GM18502 (cell line): ENCODE data around the gene TNIK.
"Not testable (repeated sequence)": the region's sequence is repeated elsewhere in the genome, so short reads cannot be mapped to it uniquely, and the experiment has no call there.

Experiments used
- ATAC-seq: cut with Tn5 transposase; IDR thresholded peaks from one replicate; pipeline ENCODE4 v1.9.1; 2021; ENCODE audit warnings: mild to moderate bottlenecking; ENCODE audit not compliant: unreplicated experiment, poor library complexity

Gene TNIK

DNA sequence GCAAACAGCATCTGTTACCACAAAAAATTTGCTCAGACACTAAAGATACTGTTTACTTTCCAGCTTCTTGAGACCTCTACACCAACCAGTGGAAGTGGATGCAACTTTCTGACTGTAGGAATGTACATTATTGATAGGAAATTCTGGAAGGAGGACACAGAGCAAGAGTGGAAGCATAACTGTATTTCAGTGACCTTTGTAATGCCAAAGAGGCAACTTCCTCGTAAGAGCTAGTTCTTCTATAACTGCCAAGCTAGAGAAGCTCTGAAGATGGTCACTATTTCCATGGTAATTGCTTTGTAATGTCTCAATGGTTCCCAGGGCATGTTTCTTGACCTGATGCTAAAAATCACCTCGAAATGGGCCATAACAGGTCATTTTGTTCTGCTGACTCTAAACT is 337.3 kb downstream of the TNIK start:
- ATAC-seq: no peak

DNA sequence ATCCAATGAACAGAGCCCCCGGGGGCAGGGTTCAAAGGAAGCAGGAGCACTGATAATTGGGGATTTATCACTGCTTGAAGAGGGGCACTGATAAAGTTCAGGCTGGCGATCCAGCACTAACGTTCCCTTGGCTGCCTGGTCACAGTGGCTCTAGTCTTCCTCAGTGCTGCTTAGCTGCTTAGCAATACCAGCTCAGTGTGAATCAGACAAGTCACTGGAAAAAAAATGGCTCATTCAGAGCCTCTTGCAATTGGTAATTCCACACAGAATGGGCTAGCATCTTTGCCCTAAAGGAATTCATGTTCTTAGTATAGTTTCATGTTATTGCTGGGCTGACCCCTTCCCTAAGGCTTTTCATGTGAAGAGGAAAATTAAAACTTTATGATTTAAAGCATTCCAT is 338.0 kb downstream of the TNIK start:
- no peak for ATAC-seq

DNA sequence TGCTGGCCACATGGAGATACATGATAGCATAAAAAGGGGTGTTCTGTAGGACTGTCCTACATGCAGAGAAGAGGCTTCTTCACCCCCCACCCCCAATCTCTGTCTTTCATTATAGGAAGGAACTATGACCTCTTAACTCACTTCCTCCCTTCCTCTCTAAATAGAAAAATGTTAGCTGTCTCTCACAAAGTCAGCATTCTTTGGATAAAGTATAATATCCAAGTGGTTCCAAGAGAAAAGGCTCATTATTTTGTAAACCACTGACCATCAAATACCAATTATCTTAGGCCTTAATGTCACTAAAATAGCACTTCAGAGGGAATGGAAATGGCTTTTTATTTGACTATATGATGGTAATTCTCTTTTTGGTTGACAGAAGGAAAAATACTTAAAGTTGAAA is 338.4 kb downstream of the TNIK start:
- ATAC-seq: no peak

DNA sequence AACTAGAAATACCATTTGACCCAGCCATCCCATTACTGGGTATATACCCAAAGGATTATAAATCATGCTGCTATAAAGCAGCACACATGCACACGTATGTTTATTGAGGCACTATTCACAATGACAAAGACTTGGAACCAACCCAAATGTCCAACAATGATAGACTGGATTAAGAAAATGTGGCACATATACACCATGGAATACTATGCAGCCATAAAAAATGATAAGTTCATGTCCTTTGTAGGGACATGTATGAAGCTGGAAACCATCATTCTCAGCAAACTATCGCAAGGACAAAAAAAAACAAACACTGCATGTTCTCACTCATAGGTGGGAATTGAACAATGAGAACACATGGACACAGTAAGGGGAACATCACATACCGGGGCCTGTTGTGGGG is 340.8 kb downstream of the TNIK start:
- ATAC-seq: not testable (repeated sequence)

DNA sequence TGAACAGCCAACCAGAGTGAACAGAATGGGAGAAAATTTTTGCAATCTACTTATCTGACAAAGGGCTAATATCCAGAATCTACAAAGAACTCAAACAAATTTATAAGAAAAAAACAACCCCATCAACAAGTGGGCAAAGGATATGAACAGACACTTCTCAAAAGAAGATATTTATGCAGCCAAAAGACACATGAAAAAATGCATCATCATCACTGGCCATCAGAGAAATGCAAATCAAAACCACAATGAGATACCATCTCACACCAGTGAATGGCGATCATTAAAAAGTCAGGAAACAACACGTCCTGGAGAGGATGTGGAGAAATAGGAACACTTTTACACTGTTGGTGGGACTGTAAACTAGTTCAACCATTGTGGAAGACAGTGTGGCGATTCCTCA is 341.2 kb downstream of the TNIK start:
- ATAC-seq: not testable (repeated sequence)

DNA sequence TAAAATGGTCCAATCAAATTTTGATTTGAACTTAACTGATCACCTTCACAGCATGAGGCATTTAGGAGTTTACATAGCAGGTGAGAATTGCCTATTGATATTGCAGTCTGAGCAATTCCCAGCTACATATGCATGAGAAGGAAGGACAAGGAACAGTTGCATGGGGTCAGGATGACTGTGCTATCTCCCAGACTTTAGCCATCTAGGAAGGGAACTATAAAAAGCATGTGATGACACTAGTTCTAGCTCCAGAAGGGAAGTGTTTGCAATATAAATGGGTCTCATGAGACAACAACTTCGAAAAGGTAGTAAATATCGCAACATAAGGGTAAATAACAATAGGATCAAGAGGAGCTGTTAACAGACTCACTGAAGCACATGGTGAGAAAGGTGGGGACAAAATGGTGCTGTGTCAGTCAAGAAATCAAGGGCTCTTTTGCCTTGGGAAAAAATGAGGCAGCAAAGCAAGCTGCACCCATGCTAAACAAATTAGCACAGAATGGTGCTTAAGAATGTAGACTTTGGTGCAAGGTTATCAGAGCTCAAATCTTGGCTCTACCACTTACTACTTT is 343.3 kb downstream of the TNIK start:
- ATAC-seq: no peak

DNA sequence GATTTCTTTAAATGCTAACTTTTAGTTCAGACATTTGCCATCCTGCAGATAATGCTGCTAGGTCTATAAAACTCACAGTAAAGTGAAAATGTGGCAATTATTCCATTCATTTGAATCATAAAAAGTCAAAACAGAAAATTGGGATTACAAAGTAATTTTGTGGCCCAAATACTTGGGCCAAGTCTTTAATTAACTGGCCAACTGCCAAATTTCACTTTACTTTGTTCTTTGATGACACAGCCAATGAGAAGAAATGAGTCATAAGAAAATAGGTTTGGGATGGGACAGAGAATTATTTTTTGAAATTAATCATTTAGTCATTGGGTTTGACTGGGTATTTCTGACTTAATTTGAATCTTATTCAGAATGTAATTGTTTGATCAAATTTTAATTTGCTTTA is 343.8 kb downstream of the TNIK start:
- no peak for ATAC-seq

DNA sequence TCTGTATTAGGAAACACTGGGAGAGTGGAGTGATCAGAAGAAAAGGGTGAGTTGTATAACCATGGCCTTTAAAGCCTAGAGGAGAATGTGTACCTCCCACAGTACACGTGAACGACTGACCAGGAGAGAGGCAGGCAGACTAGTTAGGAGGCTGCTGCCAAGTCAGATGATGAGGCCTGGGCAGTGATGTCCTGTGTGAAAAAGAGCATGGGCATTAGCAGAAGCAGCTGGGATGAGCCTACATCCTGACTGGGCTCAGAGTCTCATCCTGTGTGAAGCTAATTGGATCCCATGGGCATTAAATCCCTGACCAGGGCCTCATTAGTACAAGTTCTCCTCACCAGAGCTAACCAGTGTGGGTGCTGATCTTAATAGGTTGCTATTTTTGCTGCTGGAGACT is 344.5 kb downstream of the TNIK start:
- ATAC-seq: no peak

DNA sequence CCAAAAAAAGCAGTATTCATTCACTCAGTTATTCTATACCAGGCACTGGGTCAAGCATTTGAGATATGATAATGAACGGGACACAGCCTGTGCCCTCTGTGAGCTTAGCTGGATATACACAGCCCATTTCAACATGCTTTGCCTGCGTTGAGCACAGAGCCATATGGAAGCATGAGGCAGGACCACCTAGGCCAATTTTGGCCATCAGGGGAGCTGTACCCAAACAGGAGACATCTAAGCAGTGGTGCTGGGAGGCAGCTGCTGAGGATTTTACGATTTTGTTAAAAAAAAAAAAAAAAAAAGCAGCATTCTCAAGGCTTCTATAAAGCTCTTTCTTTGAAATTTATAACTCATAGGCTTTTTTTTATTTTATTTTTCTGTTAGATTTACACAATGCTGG is 346.5 kb downstream of the TNIK start:
- ATAC-seq: no peak

DNA sequence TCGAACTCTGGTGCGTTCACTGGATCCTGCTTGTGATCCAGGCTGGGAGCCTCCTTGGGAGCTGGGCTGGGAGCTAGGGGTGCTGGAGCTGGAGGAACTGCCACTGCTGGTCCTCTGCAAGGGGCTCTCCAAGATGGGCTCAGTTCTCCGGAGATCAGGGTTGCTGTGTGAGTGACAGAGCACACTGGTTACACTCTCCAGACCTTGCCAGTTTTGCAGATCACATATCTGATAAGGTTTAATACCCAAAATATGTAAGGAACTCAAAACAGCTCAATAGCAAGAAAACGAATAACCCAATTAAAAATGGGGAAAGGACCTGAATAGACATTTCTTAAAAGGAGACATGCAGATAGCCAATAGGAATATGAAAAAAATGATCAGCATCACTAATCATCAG is 349.5 kb downstream of the TNIK start:
- ATAC-seq: no peak

DNA sequence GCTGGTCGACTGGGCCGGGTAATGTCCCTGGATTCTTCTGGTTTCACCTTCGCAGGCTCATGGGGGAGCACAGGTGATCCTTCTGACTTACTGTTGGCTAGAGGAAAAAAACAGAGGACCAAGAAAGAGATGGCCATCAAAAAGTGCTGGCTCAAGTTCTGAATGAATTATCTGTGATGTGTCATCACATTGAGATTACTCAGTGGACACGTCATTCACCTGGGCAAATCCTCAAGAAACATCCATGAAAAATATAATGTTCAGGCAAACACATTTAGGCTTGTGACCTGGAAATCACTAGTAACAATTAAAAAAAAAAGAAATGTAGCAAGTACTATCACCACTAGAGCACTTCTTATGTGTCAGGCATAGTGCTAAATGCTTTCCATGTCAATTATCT is 352.1 kb downstream of the TNIK start:
- no peak for ATAC-seq

DNA sequence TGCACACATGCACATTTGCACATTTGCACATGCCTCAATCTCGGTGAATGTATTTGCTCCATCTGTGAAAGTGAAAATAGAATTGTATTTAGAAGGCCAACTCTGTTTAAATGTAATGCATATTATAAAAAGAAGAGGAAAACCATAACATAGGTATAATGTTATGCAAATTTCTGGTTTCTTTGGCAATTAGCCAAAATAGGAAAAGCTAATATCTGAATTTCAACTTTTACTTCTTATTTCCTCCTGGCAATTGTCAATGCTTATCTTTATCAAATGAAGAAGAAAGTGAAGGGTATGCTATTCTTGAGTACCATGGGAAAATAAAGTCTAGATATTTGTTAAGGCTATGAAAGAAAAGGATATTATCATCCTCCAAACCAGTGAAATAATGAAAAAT is 357.0 kb downstream of the TNIK start:
- ATAC-seq: no peak

DNA sequence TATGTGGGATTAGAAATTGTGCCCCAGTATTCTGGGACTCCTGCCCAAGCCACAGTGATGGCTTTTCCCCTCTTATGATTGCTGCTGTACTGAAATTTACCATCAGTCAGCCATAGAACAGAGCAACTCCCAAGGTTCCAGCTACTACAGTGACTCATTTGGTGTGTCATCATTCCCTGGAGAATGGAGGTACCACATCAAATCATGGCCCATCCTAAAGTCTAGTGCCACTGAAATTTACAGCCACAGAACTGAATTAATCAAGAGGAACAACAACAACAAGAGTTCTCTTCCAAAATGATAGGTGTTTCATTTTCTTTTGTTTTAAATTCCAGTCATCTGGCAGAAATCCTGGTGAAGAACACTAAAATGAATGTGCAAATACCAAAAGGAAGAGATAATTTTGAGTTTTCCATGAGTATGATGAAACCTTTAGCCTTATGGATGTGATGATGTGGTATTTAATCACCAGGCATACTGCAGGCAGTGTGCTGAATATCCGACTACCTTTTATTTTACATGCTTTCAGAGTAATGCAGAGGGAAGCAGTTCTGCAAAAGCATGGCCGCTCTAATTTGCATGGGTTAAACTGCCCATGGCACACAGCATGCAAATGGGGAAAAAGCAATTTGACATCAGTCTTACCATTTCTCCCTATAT is 358.1 kb downstream of the TNIK start:
- no peak for ATAC-seq

DNA sequence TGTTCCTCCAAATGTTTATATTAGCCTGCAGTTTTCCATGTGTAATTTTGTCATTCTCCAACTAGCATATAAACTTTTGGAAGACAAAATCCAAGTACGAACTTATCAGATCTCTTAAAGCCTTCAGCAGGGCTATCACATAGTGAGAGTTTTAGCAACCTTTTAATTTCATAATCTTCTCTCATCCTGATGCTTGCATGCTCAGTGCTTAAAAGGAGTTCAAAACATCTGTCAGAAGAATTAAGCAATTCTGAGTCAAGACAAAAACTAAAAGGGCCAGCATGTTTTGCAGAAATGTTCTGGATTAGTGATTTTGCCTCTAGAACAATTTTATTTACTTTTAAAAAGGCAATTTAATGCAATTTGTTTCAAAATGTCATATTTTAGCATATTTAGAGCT is 360.3 kb downstream of the TNIK start:
- ATAC-seq: no peak

DNA sequence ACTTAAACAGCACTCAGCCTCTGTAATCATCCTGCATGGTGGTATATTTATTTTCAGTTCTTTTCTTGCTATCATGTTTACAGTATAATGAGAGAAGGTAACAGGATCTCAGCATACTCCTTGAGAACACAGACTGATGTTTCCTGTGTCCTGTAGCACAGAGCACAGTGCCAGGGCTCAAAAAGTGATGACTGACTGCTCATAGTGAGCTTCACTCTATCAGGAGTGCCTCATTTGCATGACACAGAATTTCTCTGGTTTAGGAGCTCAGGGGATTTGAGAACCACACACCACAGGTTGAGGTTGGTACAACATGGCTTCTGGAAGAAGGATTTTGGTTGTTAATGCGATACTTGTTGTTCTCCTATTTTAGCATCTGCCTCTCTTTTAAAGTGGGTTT is 365.1 kb downstream of the TNIK start:
- peak; percentile 97 for ATAC-seq

DNA sequence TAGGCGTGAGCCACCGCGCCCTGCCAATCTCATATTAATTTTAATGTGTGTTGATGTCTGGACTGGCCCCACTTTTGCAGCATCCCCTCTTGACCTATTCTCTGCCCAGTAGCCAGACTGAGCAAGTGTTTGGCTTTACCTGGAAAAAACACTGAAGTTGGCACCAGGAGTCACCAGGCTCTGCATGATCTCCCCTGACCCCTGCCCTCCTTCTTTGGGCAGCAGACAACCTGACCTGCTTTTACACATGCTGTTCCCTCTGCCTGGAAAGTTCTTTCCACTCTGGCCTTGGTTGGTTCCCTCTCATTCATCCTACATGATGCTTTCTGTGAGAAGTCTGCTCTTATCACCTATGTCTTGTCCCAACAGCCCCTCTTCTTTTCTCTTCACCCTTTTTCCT is 365.8 kb downstream of the TNIK start:
- ATAC-seq: no peak

DNA sequence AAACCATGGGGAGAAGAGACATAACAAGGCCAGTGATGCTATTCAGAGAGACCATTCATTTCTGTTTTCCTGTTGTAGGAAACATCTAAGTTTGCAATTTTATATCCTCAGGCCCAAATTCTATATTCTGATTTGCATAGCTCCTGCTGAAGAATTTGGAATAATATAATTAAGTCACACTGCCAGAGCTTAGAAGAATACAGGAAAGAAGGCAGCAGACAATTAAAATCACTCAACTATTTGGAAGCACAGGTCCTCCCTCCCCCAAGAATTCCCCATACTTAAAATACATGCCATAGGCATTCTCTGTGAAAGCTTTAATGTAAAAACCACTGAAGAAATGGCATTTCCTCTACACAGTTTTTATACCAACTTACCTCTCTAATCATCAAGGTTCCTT is 366.7 kb downstream of the TNIK start:
- ATAC-seq: no peak

DNA sequence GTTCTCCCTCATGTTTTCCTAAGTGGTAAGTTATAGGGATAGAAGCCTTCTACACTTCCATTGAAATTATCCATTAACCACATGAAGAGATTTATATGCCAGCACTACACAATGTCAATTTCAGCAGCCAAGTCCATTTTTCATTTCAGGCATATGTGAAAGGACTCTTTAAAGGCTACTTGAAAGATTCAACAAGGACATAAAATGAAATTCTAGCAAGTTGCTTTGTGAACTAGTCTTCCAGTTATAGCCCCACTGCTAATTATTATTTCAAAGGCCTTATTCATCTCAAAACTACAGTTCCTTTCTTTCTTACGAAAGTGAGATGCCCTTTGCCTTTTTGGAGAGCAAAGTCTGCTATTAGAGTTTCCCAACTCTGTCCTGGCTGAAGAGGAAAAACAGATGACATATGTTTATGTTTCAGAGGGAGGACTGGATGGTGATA is 367.7 kb downstream of the TNIK start:
- no peak for ATAC-seq

DNA sequence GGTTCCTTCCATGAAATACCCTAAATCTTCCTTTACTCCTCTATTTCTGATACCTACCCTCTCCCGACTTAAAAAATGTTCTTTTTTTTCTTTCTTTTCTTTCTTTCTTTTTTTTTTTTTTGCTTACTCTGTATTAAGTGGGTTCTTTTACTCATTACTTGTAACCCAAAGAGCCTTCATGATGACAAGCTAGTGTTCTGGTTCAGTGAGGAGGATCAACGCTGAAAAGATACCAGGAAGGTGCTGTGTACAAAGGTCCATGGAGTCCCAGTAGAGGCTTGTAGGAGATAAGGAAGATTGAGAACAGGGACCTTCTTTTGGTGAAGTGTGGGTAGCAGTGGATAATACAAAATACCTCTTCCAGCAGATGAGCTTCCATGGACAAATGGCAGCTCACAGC is 369.9 kb downstream of the TNIK start:
- no peak for ATAC-seq

DNA sequence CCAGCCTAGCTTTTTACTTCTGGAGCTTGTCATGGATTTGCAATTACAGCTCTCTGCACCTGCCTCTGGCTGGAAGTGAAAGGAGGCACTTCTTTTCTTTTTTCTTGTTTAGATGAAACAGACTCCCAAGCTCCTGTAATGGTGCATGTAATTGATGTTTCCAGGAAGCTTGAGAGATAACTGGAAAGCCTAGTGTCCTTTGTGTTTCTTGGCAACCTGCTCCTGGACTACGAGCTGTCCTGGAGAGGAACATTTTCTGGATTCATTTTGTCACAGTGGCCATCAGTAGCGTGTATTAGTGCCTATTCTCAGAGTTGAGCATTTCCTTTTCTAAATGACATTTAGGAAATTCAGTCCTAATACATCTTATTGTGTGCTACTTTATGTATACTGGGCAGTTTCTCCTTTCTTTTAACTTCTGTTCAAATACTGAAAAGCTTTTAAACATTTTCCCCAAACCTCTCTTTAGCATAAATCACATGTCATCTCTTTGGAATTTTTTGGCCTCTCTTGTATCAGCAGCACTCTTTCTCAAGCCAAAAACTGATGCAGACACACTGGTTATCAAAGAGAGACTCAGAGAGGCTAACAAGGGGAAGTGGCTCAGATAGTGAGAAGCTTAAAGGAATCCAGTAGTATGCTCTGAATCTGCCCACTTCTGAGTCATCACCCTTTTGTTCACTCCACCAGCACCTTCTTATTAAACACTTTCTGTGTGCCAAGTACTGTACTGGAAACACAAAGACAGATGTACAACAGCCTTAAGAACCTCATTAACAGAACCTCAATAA is 371.0 kb downstream of the TNIK start:
- no peak for ATAC-seq

DNA sequence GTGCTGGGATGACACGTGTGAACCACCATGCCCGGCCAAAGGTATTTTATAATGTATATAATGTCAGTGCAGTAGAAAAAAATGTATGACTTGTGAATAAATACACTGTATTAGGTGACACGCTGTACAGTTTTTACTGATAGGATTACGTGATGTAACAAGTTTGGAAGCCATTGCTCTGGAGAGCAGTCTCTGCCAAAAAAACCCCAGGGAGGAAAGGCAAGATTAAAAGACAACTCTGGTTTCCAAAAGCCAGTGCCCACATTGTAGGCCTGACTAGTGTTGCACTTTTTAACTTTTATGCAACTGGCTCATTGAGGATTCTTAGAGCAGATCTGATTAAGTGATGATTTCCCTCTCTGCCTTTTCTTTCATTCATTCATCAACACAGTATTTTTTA is 371.7 kb downstream of the TNIK start:
- no peak for ATAC-seq

DNA sequence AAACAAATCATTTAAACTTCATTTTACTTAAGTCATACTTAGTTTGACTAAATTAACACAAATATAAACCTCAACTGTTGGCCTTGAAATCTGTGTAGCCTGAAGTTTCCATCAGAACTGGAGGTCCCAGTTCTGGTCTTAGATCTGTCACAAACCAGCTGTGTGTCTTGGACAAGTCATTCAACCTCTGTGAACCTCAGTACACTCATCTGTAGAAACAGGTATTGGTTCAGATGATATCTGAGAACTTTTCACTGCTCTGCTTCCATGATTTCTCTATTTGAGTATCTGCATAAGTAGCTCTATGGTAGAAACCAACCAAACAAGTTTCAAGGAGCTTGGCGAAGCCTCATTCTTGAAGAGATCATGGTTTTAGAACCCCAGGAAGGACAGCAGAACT is 373.3 kb downstream of the TNIK start:
- ATAC-seq: no peak
